NCI-H2029 (cell line): ENCODE data around the gene SARNP.
"Not testable (repeated sequence)": the region's sequence is repeated elsewhere in the genome, so short reads cannot be mapped to it uniquely, and the experiment has no call there.

Experiments
- DNase-seq: peaks from one replicate; lab custom pipeline; 2025; lab: John Stamatoyannopoulos, UW

The SARNP gene

DNA sequence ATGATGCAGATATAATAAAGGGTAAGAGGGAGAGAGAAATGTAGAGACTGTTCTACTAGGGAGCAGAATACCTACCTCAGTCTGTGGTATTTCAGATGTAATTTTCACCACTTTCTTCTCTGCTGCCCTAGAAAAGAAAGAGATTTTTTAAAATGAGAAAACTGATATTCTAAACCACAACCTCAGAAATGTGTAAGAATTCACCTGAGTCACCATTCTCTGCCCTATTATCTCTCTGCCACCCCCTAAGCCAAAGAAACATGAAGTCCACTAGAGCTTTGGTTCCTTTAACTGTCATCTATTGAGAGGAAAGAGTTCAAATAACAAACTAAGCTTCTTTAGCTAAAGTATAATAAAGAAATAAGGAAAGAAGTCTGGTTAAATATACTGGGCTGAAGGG is 21.6 kb downstream of the SARNP start:
- no peak for DNase-seq

DNA sequence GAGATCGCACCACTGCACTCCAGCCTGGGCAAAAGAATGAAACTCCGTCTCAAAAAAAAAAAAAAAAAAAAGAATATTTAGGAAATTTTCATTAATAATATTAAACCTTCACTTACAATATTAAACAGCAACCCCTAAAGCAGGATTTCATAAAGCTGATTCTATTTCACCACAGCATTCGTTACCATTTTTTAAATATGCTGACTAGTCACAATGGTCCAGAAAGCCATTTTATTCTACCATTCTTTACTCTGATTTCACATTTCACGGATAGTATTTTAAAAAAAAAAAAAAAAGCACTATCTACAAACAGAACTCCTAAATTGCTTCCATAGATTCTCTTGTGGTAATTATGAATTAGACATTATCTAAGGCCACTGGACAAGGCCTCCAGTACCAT is 27.6 kb downstream of the SARNP start:
- DNase-seq, result no peak

DNA sequence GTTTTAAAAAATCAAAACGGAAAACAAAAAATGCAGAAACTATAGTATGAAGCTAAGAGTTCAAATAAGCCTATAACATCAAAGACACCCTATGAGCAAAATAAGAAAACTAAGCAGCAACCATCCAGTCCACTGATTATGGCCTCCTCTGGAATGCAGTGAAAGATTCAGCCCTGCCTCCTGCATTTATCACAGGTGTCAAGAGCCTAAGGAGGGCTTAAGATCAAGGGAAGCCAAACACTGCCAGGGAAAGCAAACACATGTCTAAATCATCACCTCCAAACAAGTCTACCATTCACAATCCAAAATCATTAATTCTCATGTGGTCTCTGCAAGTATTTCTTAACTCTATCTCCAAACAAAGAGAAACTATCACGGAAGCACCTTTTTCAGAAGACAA is 28.4 kb downstream of the SARNP start:
- no peak for DNase-seq

DNA sequence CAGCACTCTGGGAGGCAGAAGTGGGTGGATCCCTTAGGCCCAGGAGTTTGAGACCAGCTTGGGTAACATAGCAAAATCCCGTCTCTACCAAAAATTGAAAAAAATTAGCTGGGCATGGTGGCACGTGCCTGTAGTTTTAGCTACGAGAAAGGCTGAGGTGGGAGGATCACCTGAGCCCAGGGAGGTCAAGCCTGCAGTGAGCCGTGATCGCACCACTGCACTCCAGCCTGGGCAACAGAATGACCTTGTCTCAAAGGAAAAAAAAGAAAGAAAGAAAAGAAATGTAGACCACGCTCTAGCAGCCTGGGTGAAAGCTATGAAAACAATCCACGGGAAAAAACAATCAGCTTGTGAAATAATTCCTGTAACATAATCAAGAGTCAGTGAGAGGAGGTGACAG is 29.0 kb downstream of the SARNP start:
- DNase-seq, result no peak

DNA sequence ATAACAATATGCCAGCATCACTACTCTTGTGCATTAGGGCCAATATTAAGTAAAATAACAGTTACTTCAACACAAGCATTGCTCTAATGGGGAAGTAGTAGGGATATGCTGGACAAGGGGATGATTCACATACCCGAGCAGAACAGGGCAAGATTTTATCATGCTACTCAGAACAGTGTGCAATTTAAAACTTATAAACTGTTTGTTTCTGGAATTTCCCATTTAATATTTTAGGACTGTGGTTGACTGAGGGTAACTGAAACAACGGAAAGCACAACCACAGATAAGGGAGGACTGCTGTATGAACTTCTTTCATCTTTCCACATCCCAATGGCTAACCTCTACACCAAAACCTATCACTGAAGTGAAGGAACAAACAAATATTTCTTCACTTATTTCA is 36.8 kb downstream of the SARNP start:
- DNase-seq, result no peak

GRCh38 chr12:55777856-55778255 is 39.7 kb downstream of the SARNP start:
- no peak for DNase-seq

DNA sequence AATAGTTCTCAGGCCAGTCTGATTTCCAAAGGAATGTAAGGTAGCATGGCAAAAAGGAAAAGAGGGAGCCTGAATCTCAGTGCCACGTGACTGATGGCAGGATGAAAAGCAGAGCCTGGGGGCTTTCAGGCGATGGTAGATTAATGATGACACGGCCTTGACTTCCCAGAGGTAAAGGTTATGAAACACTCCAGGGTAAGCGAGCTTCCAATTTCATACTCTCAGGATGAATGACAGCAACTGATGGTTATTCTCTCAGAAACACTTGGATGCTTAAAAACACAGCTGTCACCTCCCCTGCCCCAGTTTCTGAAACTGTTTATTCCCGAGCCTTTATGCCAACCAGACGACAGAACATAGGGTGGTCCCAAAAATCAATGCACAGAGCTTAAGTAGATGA is 45.8 kb downstream of the SARNP start:
- no peak for DNase-seq

DNA sequence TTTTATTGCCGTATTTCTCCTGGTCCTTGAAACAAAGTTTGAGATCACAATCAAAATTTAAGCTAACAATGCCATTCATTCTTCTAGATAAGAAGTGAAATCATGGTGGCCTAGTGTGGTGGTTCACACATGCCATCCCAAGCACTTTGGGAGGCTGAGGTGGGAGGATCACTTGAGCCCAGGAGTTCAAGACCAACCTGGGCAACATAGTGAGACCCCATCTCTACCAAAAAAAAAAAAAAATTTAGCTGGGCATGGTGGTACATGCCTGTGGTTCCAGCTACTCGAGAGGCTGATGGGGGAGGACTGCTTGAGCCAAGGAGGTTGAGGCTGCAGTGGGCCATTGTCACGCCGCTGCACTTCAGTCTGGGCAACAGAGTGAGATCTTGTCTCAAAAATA is 50.4 kb downstream of the SARNP start:
- DNase-seq, result no peak

DNA sequence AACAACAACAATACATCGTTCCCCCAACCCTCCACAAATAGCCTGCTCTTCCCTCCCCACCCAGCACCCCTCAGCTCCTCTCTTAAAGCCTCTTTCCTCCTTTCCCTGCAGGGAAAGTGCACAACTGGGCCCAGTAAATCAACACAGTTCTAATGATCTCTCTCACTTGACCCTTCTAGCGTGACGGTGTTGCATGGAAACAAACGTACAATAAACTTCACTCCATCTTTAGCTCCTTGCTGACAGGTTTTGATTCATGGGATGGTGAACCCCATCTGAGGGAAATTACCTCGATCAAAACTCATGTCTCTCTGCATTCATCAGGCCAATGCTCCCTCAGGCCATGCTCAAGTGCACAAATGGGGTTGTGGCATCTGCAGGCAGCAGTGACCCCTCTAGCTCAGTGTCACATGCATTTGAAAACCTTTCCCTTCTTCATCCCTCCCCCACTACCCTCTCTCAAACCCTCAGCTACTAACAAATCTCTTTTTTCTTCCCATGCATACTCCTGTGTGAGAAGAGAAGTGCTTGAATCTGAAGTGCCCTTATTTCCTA is 51.7 kb downstream of the SARNP start:
- DNase-seq, result no peak

- DNase-seq, result no peak
These were observed 54.9 kb downstream of the SARNP start for GRCh38 chr12:55762646-55763045.

DNA sequence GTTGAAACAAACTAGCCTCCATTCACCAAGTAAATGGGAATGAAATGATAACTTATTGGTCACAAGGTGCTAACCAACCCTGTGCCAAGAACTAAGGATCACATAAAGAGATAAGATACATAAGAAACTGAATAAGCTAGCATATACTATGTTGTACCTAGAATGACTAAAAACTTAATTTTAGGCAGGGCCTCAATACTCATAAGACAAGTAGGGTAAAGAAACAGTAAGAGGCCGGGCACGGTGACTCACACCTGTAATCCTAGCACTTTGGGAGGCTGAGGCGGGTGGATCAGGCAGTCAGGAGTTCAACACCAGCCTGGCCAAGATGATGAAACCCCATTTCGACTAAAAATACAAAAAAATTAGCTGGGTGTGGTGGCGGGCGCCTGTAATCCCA is 56.9 kb downstream of the SARNP start:
- no peak for DNase-seq

- DNase-seq, result not testable (repeated sequence)
These were observed 58.9 kb downstream of the SARNP start for GRCh38 chr12:55758575-55758974.

- no peak for DNase-seq
These were observed 59.8 kb downstream of the SARNP start for GRCh38 chr12:55757701-55758100.

- no peak for DNase-seq
These were observed 62.3 kb downstream of the SARNP start for GRCh38 chr12:55755246-55755645.

DNA sequence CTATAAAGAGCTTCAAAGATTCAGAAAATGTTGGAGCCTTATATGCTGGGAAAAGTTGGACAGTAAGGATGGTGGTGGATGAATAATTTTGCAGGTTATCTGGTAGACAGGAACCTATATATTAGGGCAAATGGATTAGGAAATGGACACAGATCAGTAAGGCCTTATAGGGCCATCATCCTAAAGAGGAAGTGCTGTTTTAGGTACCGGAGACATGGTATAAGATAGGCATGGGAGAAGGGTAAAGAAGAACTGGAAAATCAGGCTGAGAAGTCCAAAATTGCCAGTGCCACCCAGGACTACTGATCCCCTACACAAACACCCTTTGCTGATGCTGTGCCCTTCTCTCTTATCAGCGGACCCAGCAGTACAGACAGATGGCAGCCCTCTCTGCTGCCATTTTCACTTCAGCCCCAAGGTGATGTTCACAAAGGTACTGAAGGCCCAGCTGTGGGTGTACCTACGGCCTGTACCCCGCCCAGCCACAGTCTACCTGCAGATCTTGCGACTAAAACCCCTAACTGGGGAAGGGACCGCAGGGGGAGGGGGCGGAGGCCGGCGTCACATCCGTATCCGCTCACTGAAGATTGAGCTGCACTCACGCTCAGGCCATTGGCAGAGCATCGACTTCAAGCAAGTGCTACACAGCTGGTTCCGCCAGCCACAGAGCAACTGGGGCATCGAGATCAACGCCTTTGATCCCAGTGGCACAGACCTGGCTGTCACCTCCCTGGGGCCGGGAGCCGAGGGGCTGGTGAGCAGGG is 69.1 kb downstream of the SARNP start:
- no peak for DNase-seq

- no peak for DNase-seq
These were observed 70.7 kb downstream of the SARNP start for GRCh38 chr12:55746913-55747231.

GRCh38 chr12:55746174-55746912 is 71.2 kb downstream of the SARNP start:
- DNase-seq, result no peak

DNA sequence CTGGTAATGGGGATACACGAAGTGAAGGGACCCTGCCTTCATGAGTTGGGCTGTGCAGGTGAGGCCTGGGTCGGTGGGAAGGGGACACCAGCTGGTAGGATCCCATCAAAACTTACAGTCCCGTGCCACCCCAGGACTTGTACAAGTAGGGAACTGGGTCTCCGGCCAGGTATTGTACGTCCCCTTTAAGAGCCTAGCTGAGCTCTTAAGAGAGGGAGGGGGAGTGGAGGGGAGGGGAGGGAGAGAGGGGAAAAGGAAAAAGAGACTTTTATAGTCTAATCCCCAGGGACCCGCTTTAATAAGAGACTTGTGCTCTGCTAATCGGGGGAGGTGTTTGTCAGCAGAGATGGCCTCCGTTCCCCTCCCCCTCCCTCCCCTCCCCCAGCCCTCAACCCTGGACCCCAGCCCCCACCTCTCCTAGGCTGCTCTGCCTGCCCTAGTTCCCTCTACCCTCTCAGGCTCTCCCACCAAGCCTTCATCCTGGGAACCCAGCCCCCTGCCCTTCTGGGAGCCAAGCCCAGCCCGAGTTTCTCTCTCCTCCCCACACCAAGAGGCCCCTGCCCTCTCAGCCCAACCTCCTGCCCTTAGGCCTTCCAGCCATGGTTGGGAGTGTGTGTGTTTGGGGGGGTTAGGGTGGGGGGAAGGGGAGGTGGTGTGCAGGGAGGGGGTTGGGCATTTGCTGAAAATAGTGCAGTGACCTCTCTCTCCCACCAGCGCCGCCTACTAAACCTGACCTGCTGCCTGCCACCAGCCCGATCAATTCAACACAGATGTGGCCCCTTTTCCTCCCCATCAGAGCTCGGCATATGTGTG is 72.0 kb downstream of the SARNP start:
- no peak for DNase-seq

DNA sequence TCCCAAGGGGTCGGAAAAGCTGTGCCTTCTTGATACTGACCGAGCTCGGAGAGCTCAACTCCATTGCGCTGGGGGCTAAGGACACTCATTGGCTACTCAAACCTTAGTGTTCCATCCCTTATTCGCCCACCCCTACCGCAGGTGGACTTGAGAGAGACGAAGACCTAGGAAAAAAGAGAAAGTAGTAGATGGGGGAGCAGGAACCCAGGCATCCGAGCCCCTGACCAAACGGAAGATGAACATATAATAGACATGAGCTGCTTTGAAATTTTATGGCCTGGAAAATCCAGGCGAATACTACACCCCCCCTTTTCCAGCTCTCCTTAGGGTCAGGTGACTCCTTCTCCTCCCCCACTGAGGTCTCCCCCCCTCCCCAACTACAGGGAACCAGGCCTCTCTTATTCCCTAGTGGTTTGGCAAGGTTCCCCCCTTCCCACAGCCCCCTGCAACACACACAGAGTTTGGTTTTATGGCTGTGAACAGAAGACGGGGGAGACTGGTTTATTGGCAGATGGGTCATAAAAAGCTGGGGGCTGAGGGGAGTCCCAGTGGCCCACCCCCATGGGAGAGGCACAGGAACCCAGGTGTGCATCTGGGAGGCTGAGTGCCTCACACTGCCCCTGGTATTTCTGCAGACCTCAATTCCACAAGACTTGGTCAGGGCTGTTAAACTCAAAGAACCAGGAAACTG is 73.0 kb downstream of the SARNP start:
- DNase-seq, result no peak

- no peak for DNase-seq
These were observed 73.9 kb downstream of the SARNP start for GRCh38 chr12:55743406-55744339.
